Measurements from ENCODE around the gene CACNA2D4.
"Not testable (repeated sequence)": the region's sequence is repeated elsewhere in the genome, so short reads cannot be mapped to it uniquely, and the experiment has no call there.

CACNA2D4 gene

DNA sequence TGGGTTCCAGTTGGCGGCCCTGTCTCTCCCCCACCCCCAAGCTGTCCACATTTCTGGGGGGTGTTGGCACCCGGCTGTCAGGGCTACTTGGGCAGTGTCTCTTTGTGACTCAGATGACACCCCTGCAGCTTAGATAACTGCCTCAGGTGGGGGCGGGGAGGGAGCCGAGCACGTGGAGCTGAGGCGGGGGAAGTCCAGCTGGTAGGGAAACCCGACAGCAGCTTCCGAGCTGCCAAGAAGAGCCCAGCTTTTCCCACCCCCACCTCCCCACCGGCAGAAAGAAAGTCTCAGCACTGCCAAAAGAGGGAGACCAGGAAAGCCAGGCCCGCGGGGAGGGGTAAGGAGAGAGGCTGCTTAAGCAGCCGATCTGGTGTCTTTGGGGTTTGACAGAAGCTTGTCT lies 96.6 kb downstream of the CACNA2D4 start:
- Histone ChIP-seq H3K36me3 (ENCODE audit: control insufficient read depth, insufficient read depth, low read length) (no peaks in the 10 kb centered on the region), H3K27me3 (replicated peaks; ENCODE audit: control insufficient read depth, insufficient read depth, low read length) (peaks cover 9% of the 10 kb centered on the region; the same call in 1 of the 2 replicates), H3K4me3 (replicated peaks; ENCODE audit: low read depth, low read length) (no peak overlapping the region)
- TF ChIP-seq, protein P1, sequence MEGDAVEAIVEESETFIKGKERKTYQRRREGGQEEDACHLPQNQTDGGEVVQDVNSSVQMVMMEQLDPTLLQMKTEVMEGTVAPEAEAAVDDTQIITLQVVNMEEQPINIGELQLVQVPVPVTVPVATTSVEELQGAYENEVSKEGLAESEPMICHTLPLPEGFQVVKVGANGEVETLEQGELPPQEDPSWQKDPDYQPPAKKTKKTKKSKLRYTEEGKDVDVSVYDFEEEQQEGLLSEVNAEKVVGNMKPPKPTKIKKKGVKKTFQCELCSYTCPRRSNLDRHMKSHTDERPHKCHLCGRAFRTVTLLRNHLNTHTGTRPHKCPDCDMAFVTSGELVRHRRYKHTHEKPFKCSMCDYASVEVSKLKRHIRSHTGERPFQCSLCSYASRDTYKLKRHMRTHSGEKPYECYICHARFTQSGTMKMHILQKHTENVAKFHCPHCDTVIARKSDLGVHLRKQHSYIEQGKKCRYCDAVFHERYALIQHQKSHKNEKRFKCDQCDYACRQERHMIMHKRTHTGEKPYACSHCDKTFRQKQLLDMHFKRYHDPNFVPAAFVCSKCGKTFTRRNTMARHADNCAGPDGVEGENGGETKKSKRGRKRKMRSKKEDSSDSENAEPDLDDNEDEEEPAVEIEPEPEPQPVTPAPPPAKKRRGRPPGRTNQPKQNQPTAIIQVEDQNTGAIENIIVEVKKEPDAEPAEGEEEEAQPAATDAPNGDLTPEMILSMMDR (IDR thresholded peaks at IDR 0.05; ENCODE audit: insufficient read depth, low read length, poor library complexity, severe bottlenecking): no peak
- DNase-seq (ENCODE audit: extremely low read depth, insufficient read length): no peak

DNA sequence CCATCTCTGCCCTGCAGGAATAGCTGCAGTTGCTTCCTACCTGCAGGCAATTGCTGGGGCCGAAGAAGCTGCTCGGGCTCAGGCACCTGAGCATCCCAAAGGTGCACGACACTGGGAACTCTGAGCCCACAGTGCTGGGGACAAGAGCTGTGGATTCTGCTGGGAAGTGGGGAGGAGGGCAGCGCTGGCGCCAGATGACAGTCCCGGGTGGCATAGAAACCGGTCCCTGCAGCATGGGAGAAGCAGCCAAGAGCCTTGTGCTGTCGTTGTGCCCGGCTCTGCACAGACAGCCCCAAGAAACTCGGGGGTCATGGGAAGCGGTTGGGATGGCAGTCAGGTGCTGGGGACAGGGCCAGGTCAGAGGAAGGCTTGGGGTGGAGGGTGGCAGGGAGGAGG lies 97.6 kb downstream of the CACNA2D4 start:
- peaks cover 9% of the 10 kb centered on the region; the same call in 1 of the 2 replicates for H3K27me3 ChIP-seq (replicated peaks; ENCODE audit: control insufficient read depth, insufficient read depth, low read length)

DNA sequence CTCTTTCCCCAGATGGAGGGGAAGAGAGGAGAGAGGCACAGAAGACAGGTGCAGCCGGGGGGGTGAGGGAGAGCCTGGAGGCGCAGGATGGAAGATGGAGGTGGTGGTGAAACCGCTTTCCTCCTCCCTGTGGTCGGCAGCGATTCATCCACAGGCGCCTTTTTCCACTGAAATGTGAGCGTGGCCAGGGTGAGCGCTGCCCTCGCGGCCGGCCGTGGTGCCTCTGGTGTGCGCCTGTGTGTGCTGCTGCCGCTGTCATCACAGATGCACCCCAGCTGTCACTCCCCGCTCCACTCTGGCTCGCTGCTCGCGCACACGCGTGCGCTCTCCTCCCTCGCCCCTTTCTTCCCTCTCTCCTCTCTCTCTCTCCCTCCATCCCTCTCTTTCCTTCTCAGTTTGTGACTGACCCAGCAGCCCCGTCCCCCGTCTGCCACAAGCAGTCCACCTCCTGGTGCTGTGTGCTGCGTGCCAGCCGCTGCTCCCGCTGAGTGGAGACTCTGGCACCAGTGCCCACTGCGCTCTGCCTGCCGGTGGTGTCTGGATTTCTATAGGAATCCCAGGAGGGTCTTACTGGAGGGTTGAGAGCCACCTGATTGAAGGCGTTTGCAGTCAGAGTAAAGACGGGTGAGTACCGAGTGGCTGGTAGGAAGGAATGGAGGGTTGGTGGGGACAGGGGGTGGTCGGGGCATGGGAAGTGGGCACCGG lies 98.1 kb downstream of the CACNA2D4 start, which contains the start of gene LRTM2:
LRTM2 (plus strand) TSS at position 375 of the 705 bp plus-strand sequence. CDS start 7,584 bp downstream, outside the sequence.
- no peak for DNase-seq (ENCODE audit: extremely low read depth, insufficient read length)
- TF ChIP-seq, protein P1 (IDR thresholded peaks at IDR 0.05; ENCODE audit: insufficient read depth, low read length, poor library complexity, severe bottlenecking): no peak
- Histone ChIP-seq H3K36me3 (ENCODE audit: control insufficient read depth, insufficient read depth, low read length) (no peaks in the 10 kb centered on the region), H3K27me3 (replicated peaks; ENCODE audit: control insufficient read depth, insufficient read depth, low read length) (peaks cover 9% of the 10 kb centered on the region; the same call in 1 of the 2 replicates), H3K4me3 (replicated peaks; ENCODE audit: low read depth, low read length) (no peak within 1 kb of the TSS)

More for the DNA sequence above, 97.6 kb downstream of the CACNA2D4 start:
- no peaks in the 10 kb centered on the region for H3K36me3 ChIP-seq (ENCODE audit: control insufficient read depth, insufficient read depth, low read length)
- TF ChIP-seq, protein P1 (IDR thresholded peaks at IDR 0.05; ENCODE audit: insufficient read depth, low read length, poor library complexity, severe bottlenecking): no peak
- H3K4me3 ChIP-seq (replicated peaks; ENCODE audit: low read depth, low read length): no peak overlapping the region
- no peak for DNase-seq (ENCODE audit: extremely low read depth, insufficient read length)

DNA sequence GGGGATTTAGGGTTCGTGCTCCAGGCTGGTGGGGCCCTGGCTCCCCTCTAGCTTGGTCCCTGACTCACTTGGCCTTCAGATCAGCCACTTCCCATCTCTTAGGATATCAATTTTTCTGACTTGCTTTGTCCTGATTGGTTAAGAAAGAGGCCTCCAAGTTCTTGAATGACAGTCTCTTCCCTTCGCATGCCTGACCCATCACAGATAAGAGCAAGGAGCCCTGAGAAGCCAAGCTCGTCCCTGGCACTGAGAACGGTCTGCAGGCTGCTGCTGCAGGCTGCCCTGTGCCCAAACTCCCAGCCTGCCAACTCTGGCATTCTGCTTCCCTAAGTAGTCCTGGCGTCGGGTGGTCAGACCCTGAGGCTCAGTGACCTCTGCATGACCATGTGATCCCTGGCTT lies 98.9 kb downstream of the CACNA2D4 start:
- Histone ChIP-seq H3K36me3 (ENCODE audit: control insufficient read depth, insufficient read depth, low read length) (no peaks in the 10 kb centered on the region), H3K4me3 (replicated peaks; ENCODE audit: low read depth, low read length) (no peak overlapping the region), H3K27me3 (replicated peaks; ENCODE audit: control insufficient read depth, insufficient read depth, low read length) (peaks cover 9% of the 10 kb centered on the region; the same call in 1 of the 2 replicates)
- no peak for DNase-seq (ENCODE audit: extremely low read depth, insufficient read length)
- TF ChIP-seq, protein P1 (IDR thresholded peaks at IDR 0.05; ENCODE audit: insufficient read depth, low read length, poor library complexity, severe bottlenecking): no peak

- no peak for DNase-seq (ENCODE audit: extremely low read depth, insufficient read length)
- TF ChIP-seq, protein P1 (IDR thresholded peaks at IDR 0.05; ENCODE audit: insufficient read depth, low read length, poor library complexity, severe bottlenecking): no peak
- peaks cover 9% of the 10 kb centered on the region; the same call in 1 of the 2 replicates for H3K27me3 ChIP-seq (replicated peaks; ENCODE audit: control insufficient read depth, insufficient read depth, low read length)
Measured at GRCh38 chr12:1819050-1819449, 99.4 kb downstream of the CACNA2D4 start.

GRCh38 chr12:1817928-1818327 lies 100.5 kb downstream of the CACNA2D4 start:
- not testable (repeated sequence) for H3K36me3 ChIP-seq (ENCODE audit: control insufficient read depth, insufficient read depth, low read length); H3K27me3 ChIP-seq (replicated peaks; ENCODE audit: control insufficient read depth, insufficient read depth, low read length); DNase-seq (ENCODE audit: extremely low read depth, insufficient read length); H3K4me3 ChIP-seq (replicated peaks; ENCODE audit: low read depth, low read length)

More at GRCh38 chr12:1819050-1819449, 99.4 kb downstream of the CACNA2D4 start:
- Histone ChIP-seq H3K36me3 (ENCODE audit: control insufficient read depth, insufficient read depth, low read length) (no peaks in the 10 kb centered on the region), H3K4me3 (replicated peaks; ENCODE audit: low read depth, low read length) (no peak overlapping the region)
